Peyer's patch (tissue), 4 donors: ENCODE results near the gene RAB40C. TPM values are rescaled to one million over a fixed set of nuclear protein-coding genes. Genes with fewer than 3 reads are reported as not detected.

Source experiments
- DNase-seq, 3 donors: peaks; one replicate each; pipeline ENCODE4 v3.0.0-alpha.2; 2017 to 2019
- H3K27ac ChIP-seq, 4 donors: fragments of 200-600 bp; sonication (generic); one replicate each; pipeline ENCODE4 v1.5.1; 2016 to 2019
- H3K27me3 ChIP-seq, 2 donors: fragments of 200-600 bp; sonication (generic); one replicate each; pipeline ENCODE4 v1.5.1; 2019
- H3K36me3 ChIP-seq, 3 donors: fragments of 200-600 bp; sonication (generic); one replicate each; pipeline ENCODE4 v1.5.1; 2016 to 2019
- H3K4me1 ChIP-seq, 4 donors: fragments of 200-600 bp; sonication (generic); one replicate each; pipeline ENCODE4 v1.5.1; 2016 to 2019
- H3K4me3 ChIP-seq, 4 donors: fragments of 200-600 bp; sonication (generic); 1 replicate in 3 of 4; 2 replicates in 1 of 4; pipeline ENCODE4 v1.5.1; 2016 to 2019; ENCODE audit warnings: mild to moderate bottlenecking in 1 of 4
- H3K9me3 ChIP-seq, 4 donors: fragments of 200-600 bp; sonication (generic); one replicate each; pipeline ENCODE4 v1.5.1; 2016 to 2019; ENCODE audit warnings: mild to moderate bottlenecking in 1 of 4
- CTCF ChIP-seq, 6 experiments: fragments of 450-650 bp in 4 of 6; fragments of 200-600 bp in 2 of 6; sonication (generic) in 1 of 6; IDR thresholded peaks; one replicate each; pipeline ENCODE4 v1.5.1; 2017 to 2019; ENCODE audit warnings: antibody characterized with exemption in 6 of 6, mild to moderate bottlenecking in 3 of 6, moderate library complexity in 1 of 6
- POLR2A ChIP-seq, 2 donors: fragments of 450-650 bp; IDR thresholded peaks; one replicate each; pipeline ENCODE4 v1.5.1; 2017; ENCODE audit warnings: antibody characterized with exemption in 2 of 2, mild to moderate bottlenecking in 2 of 2, moderate library complexity in 2 of 2
- total RNA-seq, 4 donors: library from RNA; depleted of rRNA; stranded (reverse); fragments of >200 nt; gene quantifications; one replicate each; pipeline ENCODE4 v1.1.0, GENCODE V29; 2016

The RAB40C gene
- total RNA-seq, 4 donors from 2014 or later = 27.2 to 83.6 (median 62.7) TPM

- TF ChIP-seq POLR2A (IDR thresholded peaks at IDR 0.05) (no peak), CTCF (IDR thresholded peaks at IDR 0.05) (no peak)
- no peak overlapping the region for H3K4me3 ChIP-seq
- DNase-seq = no peak
- H3K27me3 ChIP-seq = no peaks in the 10 kb centered on the region
- peaks cover 0 to 11% (median 2%) of the 10 kb centered on the region in 4 donors for H3K4me1 ChIP-seq
- H3K27ac ChIP-seq = no peak overlapping the region
- no peaks in the 10 kb centered on the region for H3K9me3 ChIP-seq
- H3K36me3 ChIP-seq = no peaks in the 10 kb centered on the region
These were observed 18.2 kb downstream of the RAB40C start for GRCh38 chr16:608019-608418.

- no peaks in the 10 kb centered on the region for H3K36me3 ChIP-seq
- TF ChIP-seq CTCF (IDR thresholded peaks at IDR 0.05) (no peak), POLR2A (IDR thresholded peaks at IDR 0.05) (no peak)
- H3K4me3 ChIP-seq = no peak overlapping the region
- DNase-seq = no peak
- peaks cover 0 to 11% (median 2%) of the 10 kb centered on the region in 4 donors for H3K4me1 ChIP-seq
- H3K27ac ChIP-seq = no peak overlapping the region
- no peaks in the 10 kb centered on the region for H3K9me3 ChIP-seq
- H3K27me3 ChIP-seq = no peaks in the 10 kb centered on the region
These were observed 19.4 kb downstream of the RAB40C start for GRCh38 chr16:609316-609715.

GRCh38 chr16:609984-610383 lies 20.1 kb downstream of the RAB40C start:
- Histone ChIP-seq H3K27me3 (no peaks in the 10 kb centered on the region), H3K4me1 (peaks cover 0 to 11% (median 2%) of the 10 kb centered on the region in 4 donors), H3K9me3 (no peaks in the 10 kb centered on the region), H3K36me3 (no peaks in the 10 kb centered on the region), H3K27ac (no peak overlapping the region), H3K4me3 (no peak overlapping the region)
- TF ChIP-seq CTCF (IDR thresholded peaks at IDR 0.05) (no peak), POLR2A (IDR thresholded peaks at IDR 0.05) (no peak)
- DNase-seq = no peak

GRCh38 chr16:610513-611381 lies 20.9 kb downstream of the RAB40C start:
- H3K4me1 ChIP-seq = peaks cover 0 to 18% (median 2%) of the 10 kb centered on the region in 4 donors
- peak; percentile 43 to 75 (median 68) for DNase-seq
- H3K27ac ChIP-seq = no peak overlapping the region
- H3K4me3 ChIP-seq = no peak overlapping the region
- H3K36me3 ChIP-seq = no peaks in the 10 kb centered on the region
- no peaks in the 10 kb centered on the region for H3K27me3 ChIP-seq
- no peak for TF ChIP-seq POLR2A (IDR thresholded peaks at IDR 0.05)
- TF ChIP-seq CTCF (IDR thresholded peaks at IDR 0.05) = peak; percentile 2 to 80 (median 74)
- no peaks in the 10 kb centered on the region for H3K9me3 ChIP-seq

GRCh38 chr16:615122-615521 lies 25.3 kb downstream of the RAB40C start:
- Histone ChIP-seq H3K9me3 (no peaks in the 10 kb centered on the region), H3K36me3 (peaks cover 0 to 4% (median 0%) of the 10 kb centered on the region in 3 donors), H3K27ac (no peak overlapping the region), H3K27me3 (no peaks in the 10 kb centered on the region), H3K4me3 (no peak overlapping the region), H3K4me1 (peaks cover 0 to 27% (median 2%) of the 10 kb centered on the region in 4 donors)
- DNase-seq = no peak
- TF ChIP-seq POLR2A (IDR thresholded peaks at IDR 0.05) (no peak), CTCF (IDR thresholded peaks at IDR 0.05) (no peak)
